Mammary epithelial cell (primary cell): ENCODE results near the gene MMP11.

ENCODE experiments used
- EZH2 ChIP-seq: IDR thresholded peaks from 2 replicates; pipeline ENCODE4 v1.6.1; 2012; ENCODE audit warnings: low read length, inconsistent platforms, borderline replicate concordance
- TF ChIP-seq, protein P1 (sequence below), 2 donors: IDR thresholded peaks in 1 of 2; conservative IDR thresholded peaks in 1 of 2; 2 replicates each; pipeline ENCODE4 v1.5.1; 2011 to 2012; ENCODE audit warnings: inconsistent platforms in 2 of 2, low read length in 2 of 2, mild to moderate bottlenecking in 2 of 2, control low read depth in 1 of 2, low read depth in 1 of 2; ENCODE audit not compliant: insufficient read depth in 1 of 2; ENCODE audit errors: extremely low read depth in 1 of 2

DNA sequence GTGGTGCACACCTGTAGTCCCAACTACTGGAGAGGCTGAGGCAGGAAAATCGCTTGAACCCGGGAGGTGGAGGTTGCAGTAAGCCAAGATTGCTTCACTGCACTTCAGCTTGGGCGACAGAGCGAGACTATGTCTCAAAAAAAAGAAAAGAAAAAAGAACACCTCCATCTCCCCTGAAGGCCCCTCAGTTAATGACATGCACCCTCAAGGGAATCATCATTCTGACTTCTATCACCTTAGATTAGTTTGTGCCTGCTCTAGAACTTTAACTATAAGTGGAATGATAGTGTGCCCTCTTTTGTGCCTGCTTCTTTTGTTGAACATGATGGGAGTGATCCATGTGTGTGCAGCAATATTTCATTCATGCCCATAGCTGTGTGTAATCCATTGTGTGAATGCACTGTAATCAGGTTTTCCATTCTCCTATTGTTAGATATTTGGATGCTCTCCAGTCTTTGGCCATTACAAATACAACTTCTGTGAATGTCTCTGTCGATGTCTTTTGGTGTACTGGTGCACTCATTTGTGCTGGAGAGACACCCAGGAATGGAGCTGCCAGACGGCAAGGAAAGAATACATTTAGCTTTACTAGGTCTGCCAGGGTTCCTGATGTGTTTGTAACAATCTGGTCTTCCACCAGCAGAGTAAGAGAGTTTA lies 17.5 kb upstream of the MMP11 start:
- TF ChIP-seq, protein P1, sequence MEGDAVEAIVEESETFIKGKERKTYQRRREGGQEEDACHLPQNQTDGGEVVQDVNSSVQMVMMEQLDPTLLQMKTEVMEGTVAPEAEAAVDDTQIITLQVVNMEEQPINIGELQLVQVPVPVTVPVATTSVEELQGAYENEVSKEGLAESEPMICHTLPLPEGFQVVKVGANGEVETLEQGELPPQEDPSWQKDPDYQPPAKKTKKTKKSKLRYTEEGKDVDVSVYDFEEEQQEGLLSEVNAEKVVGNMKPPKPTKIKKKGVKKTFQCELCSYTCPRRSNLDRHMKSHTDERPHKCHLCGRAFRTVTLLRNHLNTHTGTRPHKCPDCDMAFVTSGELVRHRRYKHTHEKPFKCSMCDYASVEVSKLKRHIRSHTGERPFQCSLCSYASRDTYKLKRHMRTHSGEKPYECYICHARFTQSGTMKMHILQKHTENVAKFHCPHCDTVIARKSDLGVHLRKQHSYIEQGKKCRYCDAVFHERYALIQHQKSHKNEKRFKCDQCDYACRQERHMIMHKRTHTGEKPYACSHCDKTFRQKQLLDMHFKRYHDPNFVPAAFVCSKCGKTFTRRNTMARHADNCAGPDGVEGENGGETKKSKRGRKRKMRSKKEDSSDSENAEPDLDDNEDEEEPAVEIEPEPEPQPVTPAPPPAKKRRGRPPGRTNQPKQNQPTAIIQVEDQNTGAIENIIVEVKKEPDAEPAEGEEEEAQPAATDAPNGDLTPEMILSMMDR (conservative IDR thresholded peaks at IDR 0.05 in 1 of 2, IDR thresholded peaks at IDR 0.05 in 1 of 2; ENCODE audit: extremely low read depth in 1 of 2, insufficient read depth in 1 of 2, low read depth in 1 of 2, low read length in 2 of 2) = no peak
- TF ChIP-seq EZH2 = no peak
